HG02981 (cell line): Measurements from ENCODE around the gene PGPEP1.
"Not testable (repeated sequence)": the region's sequence is repeated elsewhere in the genome, so short reads cannot be mapped to it uniquely, and the experiment has no call there.

Source experiments
- ATAC-seq: cut with Tn5 transposase; IDR thresholded peaks from one replicate; pipeline ENCODE4 v1.9.1; 2021; ENCODE audit warnings: mild to moderate bottlenecking, moderate library complexity; ENCODE audit not compliant: unreplicated experiment

The PGPEP1 gene

DNA sequence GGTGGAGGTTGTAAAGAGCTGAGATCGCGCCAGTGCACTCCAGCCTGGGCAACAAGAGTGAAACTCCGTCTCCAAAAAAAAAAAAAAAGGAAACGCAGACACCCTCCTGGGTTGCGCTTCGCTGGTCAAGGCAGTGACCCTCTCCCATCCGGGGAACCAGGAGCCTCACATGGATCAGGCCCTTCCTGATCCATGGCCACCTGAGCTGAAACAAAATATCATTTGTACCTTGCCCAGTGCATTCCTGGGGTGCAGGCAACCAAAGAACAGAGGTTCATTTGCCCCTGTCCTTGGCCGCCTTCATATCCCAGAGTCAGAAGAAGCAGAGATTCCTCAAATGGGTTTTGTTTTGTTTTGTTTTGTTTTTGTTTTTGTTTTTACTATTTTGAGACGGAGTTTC, 9.5 kb upstream of the PGPEP1 start:
- no peak for ATAC-seq

DNA sequence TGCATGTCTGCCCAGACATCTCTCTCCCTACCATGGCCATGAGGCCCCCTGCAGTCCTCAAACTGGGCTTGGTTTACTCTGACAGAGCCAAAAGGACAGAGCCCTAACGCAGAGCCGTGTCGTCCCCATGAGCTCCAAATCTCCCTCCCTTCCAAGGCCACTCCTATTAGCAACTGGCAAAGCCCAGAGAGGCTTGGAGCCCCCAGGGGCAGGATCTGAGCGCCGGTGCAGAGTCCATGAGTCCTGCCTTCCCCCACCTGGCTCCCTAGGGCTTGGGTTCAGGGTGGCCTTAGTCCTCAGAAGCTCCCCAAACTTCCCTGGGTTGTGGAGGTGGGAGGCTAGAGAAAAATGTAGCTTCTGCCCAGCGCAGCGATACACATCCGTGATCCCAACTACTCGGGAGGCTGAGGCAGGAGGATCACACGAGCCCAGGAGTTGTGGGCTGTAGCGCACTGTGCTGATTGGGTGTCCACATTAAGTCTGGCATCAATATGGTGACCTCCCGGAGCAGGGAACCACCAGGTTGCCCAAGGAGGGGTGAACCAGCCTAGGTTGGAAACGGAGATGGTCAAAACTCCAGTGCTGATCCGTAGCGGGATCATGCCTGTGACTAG, 7.4 kb upstream of the PGPEP1 start:
- no peak for ATAC-seq

DNA sequence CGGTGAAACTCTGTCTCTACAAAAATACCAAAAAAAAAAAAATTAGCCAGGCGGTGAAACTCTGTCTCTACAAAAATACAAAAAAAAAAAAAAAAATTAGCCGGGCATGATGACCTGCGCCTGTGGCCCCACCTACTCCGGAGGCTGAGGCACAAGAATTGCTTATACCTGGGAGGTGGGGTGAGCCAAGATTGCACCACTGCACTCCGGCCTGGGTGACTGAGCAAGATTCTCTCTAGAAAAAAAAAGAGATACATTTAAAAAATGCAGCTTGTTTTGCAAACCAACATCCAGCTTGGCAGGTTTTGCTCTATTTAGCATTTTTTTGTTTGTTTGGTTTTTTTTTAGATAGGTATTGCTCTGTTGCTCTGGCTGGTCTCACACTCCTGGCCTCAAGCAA, 6.7 kb upstream of the PGPEP1 start:
- no peak for ATAC-seq

DNA sequence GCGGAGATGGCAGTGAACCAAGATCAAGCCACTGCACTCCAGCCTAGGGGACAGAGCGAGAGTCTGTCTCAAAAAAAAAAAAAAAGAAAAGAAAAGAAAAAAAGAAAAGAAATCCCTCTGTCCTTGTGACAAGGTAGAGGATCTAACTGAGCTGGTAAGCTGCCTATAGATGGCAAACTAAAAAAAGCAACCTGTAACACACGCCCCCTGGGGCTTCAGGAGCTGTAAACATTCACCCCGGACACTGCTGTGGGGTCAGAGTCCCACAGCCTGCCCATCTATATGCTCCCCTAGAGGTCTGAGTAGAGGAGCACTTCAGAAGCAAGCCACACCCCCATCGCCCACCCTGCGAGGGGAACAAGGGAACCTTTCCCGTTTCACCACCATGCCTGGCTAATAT, 4.3 kb upstream of the PGPEP1 start:
- no peak for ATAC-seq

DNA sequence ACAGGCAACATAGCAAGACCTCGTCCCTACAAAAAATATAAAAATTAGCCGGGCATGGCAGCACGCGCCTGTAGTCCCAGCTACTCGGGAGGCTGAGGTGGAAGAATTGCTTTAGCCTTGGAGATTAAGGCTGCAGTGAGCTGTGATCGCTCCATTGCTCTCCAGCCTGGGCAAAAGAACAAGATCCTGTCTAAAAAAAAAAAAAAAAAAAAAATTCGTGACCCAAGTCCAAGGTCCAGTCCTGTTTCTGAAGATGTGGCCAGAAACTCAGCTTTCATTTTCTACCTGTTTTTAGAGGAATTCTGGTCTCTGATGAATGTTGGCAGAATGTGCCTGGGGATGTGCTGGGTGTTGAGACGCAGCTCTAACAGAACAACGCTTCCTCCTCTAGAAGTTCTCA, 1.9 kb upstream of the PGPEP1 start:
- ATAC-seq = no peak

DNA sequence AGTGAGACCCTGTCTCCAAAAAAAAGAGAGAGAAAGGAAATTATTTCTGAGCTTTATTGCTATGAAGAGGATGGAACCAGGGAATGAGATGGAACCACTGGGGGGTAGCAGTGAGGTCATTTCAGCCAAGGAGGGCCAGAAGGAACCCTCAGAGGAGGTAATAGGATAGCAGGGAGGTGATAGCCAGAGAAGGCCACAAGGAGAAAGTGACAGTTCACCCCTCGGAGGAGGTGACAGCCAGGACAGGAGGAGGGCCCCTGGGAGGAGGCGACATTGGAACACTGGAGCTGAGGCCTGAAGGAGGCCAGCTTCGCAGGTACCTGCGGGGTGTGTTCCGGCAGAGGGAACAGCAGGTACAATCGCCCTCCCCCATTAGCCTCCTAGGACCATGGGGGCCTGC, 675 bp upstream of the PGPEP1 start:
- ATAC-seq = no peak

DNA sequence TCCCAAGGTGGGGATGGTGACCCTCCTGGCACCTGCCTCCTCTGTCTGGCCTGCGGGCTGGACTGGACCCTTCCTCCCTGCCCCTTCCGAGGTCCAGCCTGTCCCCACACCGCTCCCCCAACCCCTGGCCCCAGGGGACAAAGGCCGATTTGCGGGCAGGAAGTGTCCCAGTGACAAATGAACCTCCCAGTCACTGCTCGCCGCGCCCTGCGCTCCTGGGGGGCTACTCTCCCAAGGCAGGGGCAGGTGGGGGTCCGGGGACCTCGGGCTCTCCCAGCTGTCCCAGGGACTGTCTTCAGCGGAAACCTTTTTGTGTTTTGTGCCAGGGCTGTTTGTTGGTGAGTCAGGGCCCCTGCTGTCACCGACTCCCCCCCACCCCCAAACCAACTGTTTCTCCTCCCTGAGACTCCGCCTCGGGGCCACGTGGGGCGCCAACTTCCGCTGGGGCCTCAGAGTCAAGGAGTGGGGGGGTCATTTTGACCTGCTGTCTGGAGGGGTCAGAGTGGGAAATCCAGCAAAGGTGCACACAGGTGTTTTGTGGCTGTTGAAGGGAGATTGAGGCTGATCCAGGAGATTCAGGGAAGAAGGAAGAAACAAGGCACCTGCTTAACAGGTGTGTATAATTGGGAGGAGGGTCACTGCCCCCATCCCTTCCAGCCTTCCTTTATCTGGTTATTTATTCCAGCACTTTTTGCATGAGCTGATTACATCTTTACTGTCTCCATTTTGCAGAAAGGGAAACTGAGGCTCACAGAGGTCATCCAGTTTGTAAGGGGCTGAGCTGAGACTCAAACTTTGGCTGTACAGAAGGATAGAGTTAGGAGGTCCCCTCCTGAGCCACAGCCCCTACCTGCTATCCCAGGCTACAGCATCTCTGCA, 831 bp downstream of the PGPEP1 start:
- no peak for ATAC-seq

DNA sequence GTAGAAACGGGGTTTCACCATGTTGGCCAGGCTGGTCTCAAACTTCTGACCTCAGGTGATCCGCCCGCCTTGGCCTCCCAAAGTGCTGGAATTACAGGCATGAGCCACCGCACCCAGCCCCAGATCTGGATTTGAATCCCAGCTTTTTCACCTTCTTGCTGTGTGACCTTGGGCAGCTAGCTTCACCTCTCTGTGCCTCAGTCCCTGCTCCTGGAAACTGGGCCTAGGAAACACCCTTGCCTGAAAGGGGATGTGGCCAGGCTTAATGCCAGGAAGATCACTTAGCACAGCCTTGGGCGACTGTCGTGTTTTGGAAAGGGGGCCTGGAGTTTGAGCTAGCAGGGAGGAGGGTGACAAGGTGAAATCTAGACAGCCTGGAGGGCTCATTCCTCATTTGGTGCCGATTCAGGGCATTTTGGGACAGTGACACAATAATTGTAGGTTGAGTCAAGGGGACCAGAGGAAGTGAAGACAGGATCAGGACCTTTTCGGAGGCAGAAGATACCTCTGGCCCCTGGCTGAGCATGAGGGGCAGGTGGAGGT, 1.8 kb downstream of the PGPEP1 start:
- no peak for ATAC-seq

DNA sequence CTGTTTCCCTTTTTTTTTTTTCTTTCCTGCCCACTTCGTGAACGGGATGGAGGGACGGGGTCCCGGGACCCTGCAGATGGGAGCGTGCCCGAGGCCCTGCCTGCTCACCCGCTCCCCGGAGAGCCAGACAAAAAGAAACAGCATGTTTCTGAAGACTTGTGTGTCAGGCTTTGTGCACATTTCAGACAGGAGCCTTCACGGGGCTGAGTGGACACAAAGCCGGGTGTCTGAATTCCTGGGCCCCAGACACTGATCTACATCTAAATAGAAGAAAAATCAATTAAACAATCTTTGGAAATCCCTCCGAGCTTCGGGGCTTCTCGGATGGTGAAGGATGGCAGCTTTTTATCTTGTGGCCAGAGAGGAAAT, 4.2 kb downstream of the PGPEP1 start:
- ATAC-seq = no peak

DNA sequence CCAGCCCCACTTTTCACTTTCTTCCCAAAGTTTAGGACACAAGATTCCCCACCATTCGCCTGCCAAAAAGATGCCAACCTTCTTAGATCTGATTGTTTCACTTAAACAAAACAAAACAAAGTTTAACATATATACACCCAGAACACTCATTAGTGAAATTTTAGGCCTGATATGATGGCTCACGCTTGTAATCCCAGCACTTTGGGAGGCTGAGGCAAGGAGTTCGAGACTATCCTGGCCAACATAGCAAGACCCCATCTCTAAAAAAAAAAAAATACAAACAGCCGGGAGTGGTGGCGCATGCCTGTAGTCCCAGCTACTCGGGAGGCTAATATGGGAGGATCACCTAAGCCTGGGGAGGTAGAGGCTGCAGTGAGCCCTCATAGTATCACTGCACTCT, 4.9 kb downstream of the PGPEP1 start:
- no peak for ATAC-seq

DNA sequence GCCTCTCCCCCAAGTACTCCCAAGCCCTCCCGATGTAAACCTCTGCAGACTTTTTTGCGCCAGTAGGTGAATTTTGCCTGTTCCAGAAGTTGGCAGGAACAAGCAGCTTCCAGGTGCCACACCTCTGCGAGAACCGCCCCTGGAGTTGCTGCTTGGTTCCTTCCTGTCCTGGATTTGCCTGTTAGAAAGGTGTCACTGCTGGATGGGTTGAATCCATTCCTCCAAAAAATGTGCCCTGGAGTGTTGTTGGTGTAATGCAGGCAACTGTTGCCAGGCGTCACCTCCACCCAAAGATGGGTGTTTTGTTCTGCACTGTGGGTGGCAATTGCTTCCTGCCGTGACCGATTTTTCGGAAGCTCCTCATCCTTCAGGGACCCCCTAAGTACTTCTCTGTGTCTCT, 5.7 kb downstream of the PGPEP1 start:
- ATAC-seq = no peak

DNA sequence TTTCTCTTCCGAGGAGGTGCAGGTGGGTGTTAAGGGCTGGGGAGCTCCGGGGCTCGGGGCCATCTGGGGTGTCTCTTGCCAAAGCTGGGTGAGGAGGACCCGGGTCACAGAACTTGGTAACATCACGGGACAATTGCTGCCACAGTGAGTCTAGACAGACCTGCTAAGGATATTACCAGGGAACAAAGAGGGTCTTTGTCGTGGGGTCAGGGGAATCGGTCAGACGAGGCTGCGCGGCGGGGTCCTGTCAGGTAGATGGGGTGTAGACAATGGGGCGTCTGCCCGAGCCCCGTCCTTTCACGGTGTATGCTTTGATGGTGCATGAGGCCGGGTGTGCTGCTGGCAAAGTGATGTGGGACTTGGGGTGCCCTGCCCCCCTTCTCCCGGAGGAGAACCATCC, 7.8 kb downstream of the PGPEP1 start:
- no peak for ATAC-seq

DNA sequence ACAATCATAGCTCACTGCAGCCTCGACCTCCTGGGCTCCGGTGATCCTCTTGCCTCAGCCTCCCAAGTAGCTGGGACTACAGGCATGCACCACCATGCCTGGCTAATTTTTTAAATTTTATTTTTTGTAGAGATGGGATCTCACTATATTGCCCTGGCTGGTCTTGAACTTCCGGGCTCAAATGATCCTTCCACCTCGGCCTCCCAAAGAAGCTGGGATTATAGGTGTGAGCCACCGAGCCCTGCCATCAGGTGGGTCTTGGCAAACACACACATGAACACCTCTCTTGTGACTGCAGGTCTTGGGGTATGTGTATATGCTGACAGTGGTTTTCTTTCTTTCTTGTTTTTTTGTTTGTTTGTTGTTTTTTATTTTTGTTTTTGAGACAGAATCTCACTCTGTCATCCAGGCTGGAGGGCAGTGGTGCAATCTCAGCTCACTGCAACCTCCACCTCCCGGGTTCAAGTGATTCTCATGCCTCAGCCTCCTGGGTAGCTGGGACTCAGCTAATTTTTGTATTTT, 8.5 kb downstream of the PGPEP1 start:
- not testable (repeated sequence) for ATAC-seq

DNA sequence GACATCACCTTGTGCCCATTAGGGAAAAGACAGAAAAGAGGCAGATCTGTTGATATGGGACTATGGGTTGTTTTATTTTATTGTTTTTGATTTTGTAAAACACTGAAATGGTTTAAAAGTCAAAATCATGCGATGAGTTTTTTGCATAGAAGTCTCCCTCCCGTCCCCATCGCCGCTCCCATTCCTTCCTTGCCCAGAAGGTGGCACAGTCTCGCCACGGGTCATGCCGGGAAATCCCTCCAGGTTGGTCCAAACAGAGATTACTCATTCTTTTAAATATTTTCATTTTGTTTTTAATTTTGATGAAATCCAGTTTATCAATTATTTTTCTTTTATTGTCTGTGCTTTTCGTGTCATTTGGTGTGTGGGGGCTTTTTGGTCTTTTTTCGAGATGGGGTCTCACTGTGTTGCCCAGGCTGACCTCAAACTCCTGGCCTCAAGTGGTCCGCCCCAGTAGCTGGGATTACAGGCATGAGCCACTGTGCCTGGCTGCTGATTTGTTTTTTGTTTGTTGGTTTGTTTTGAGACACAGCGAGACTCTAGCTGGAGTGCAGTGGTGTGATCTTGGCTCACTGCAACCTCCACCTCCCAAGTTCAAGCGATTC, 9.2 kb downstream of the PGPEP1 start:
- no peak for ATAC-seq

DNA sequence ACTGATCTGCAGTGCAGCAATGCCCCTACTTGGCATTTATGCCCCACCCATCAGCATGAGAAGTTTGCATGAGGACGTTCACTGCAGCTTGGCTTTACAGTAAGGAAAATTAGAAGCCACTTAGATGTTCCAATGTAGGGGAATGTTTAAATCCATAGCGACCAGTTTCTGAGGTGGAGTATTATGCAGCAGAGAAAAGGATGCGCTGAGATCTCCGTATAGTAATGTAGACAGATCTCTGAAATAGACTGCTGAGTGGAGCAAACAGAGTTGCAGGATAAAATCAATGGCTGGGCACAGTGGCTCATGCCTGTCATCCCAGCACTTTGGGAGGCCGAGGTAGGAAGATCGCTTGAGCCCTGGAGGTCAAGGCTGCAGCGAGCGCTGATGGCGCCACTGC, 10.1 kb downstream of the PGPEP1 start:
- no peak for ATAC-seq

DNA sequence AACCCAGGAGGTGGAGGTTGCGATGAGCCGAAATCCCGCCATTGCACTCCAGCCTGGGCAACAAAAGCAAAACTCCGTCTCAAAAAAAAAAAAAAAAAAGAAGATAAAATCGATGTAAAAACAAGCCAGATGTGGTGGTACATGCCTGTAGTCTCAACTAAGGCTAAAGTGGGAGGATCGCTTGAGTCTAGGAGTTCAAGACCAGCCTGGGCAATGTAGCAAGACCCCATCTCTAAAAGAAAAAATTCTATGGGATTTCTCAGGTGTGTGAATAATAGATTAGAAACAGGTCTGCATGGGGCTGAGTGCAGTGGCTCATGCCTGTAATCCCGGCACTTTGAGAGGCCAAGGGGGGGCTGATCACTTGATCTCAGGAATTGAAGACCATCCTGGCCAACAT, 11.1 kb downstream of the PGPEP1 start:
- no peak for ATAC-seq

DNA sequence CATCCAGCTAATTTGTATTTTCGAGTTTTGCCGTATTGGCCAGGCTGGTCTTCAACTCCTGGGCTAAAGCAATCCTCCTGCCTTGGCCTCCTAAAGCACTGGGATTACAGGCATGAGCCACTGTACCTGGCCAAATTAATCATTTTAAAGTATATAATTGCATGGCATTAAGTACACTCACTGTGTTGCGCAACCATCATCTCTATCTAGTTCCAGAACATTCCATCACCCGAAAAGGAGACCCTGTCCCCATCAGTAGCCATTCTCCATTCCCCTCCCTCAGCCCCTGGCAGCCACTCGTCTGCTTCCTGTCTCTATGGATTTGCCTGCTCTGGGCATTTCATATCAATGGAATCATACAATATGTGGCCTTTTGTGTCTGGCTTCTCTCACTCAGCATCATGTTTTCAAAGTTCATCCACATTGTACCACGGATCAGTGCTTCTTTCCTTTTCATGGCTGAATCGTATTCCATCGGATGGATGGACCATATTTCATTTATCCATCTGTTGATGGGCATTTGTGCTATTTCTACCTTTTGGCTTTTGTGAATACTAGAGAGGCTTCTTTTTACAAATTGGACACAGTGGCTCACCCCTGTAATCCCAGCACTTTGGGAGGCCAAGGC, 13.1 kb downstream of the PGPEP1 start:
- ATAC-seq = no peak

DNA sequence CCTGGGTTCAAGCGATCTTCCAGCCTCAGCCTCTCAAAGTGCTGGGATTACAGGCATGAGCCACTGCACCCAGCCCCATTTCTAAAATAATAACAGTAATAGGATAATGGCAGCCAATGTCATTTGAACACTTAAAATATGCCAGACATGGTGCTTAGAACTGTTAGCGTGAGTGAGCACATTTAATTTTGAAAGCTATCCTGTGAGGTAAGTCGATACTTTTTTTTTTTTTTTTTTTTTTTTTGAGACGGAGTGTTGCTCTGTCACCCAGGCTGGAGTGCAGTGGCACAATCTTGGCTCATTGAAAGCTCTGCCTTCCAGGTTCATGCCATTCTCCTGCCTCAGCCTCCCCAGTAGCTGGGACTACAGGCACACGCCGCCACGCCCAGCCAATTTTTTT, 14.3 kb downstream of the PGPEP1 start:
- ATAC-seq = not testable (repeated sequence)

DNA sequence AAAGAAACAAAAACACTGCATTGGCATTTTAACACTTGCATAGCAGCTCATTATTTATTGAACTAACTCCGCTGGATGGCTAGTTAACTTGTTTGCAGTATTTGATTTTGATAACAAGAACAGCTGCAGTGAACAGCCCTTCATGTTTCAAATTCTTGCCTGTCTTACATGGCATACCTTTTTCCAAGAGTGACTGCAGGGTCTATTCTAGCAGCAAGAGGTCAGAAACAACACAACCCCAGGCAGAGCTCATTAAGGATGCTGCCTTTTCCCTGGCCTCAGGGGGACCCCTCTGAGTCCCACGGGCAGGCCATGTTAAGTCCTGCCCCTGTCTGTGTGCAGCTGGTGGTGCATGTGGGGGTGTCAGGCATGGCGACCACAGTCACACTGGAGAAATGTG, 16.6 kb downstream of the PGPEP1 start:
- no peak for ATAC-seq

DNA sequence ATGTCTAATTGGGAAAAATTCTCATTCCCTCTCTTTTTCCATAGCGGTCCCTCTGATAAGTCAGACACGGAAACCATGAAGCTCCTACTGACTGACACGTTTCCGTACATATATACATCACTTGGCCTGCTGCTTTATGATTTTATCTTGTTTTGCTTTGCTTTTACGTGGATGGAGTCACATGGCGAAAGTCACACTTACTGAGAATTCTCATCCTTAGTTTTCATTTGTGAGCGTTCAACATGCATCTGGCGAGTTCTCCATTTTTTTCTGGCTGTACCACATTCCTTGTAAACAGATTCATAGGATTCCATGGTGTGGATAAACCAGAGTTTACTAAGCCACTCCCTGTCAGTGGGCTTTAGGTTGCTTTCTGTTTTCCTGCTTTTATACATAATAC, 21.2 kb downstream of the PGPEP1 start:
- ATAC-seq = no peak

DNA sequence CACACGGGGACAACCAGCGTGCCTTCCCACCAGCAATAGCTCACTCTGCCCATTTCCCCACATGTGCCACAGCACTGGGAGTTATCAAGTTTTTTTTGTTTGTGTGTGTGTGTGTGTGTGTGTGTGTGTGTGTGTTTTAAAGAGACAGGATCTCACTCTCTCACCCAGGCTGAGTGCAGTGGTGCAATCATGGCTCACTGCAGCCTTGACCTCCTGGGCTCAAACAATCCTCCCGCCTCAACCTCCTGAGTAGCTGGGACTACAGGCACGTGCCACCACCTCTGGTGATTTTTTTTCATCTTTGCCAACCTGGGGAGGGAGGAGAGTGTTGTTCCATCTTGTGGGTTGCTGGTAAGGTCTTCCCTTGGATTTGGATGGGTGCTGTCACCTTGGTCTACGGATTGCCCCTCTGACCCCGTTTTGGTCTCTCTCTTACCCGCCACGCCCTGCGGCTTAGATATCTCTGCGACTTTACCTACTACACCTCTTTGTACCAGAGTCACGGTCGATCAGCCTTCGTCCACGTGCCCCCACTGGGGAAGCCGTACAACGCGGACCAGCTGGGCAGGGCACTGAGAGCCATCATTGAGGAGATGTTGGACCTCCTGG, 22.6 kb downstream of the PGPEP1 start:
- ATAC-seq = no peak
